OCI-LY7 (cell line): ENCODE data around the gene S100A7.

Experiments
- CTCF ChIP-seq: fragments of 200-600 bp; sonication (generic); conservative IDR thresholded peaks from 2 replicates; pipeline ENCODE4 v1.5.1; 2014; ENCODE audit warnings: mild to moderate bottlenecking, antibody characterized with exemption, low read length, moderate library complexity, mixed read lengths
- EZH2phosphoT487 ChIP-seq: fragments of 200-600 bp; sonication (generic); IDR thresholded peaks from 2 replicates; pipeline ENCODE4 v1.6.1; 2018; ENCODE audit warnings: low read depth, borderline replicate concordance, mild to moderate bottlenecking, mixed run types, antibody characterized with exemption, low read length, moderate library complexity, mixed read lengths

GRCh38 chr1:153481124-153481523, 20.7 kb upstream of the S100A7 start:
- TF ChIP-seq CTCF: no peak
- TF ChIP-seq EZH2phosphoT487: no peak
